ENCODE results near the gene CDK14.

GRCh38 chr7:90982228-90982627 is 386.1 kb downstream of the CDK14 start:
- TF ChIP-seq RAD21 (IDR thresholded peaks at IDR 0.05; ENCODE audit: low read depth): no peak
- TF ChIP-seq YY1 (IDR thresholded peaks at IDR 0.05; ENCODE audit: low read depth): no peak
- no peak for TF ChIP-seq REST (IDR thresholded peaks at IDR 0.05; ENCODE audit: low read depth)
